ENCODE measurements around the gene POLK. TPM values are rescaled to one million over a fixed set of nuclear protein-coding genes. Genes with fewer than 3 reads are reported as not detected.

The POLK gene
- total RNA-seq, 1 donor from 2014 or later = 26.5 TPM

- no peak for TF ChIP-seq CTCF (IDR thresholded peaks at IDR 0.05)
- no peaks in the 10 kb centered on the region for H3K27me3 Mint-ChIP-seq (ENCODE audit: low read depth)
- H3K4me1 Mint-ChIP-seq (ENCODE audit: low read depth) = peaks cover 46% of the 10 kb centered on the region
- H3K27ac Mint-ChIP-seq (ENCODE audit: unreplicated experiment) = peak overlapping the region; percentile 99
- H3K4me3 Mint-ChIP-seq (ENCODE audit: unreplicated experiment) = peak overlapping the region; percentile 99
- no peaks in the 10 kb centered on the region for H3K9me3 Mint-ChIP-seq (ENCODE audit: low read depth)
- DNase-seq (ENCODE audit: low spot score) = no peak
- H3K36me3 Mint-ChIP-seq (ENCODE audit: low read depth) = no peaks in the 10 kb centered on the region
Measured at GRCh38 chr5:75510417-75510835, 1.3 kb upstream of the POLK start.

GRCh38 chr5:75510836-75511434 lies 756 bp upstream of the POLK start:
- Mint-ChIP-seq H3K9me3 (ENCODE audit: low read depth) (no peaks in the 10 kb centered on the region), H3K4me1 (ENCODE audit: low read depth) (peaks cover 44% of the 10 kb centered on the region), H3K4me3 (ENCODE audit: unreplicated experiment) (peak overlapping the region; percentile 99), H3K27ac (ENCODE audit: unreplicated experiment) (peak overlapping the region; percentile 99), H3K27me3 (ENCODE audit: low read depth) (no peaks in the 10 kb centered on the region), H3K36me3 (ENCODE audit: low read depth) (no peaks in the 10 kb centered on the region)
- peak; percentile 6 for TF ChIP-seq CTCF (IDR thresholded peaks at IDR 0.05)
- peak; percentile 87 for DNase-seq (ENCODE audit: low spot score)

GRCh38 chr5:75512383-75513074 lies 838 bp downstream of the POLK start:
- H3K36me3 Mint-ChIP-seq (ENCODE audit: low read depth) = no peaks in the 10 kb centered on the region
- H3K4me3 Mint-ChIP-seq (ENCODE audit: unreplicated experiment) = peak overlapping the region; percentile 99
- no peaks in the 10 kb centered on the region for H3K27me3 Mint-ChIP-seq (ENCODE audit: low read depth)
- no peak for DNase-seq (ENCODE audit: low spot score)
- no peak for TF ChIP-seq CTCF (IDR thresholded peaks at IDR 0.05)
- no peaks in the 10 kb centered on the region for H3K9me3 Mint-ChIP-seq (ENCODE audit: low read depth)
- peaks cover 51% of the 10 kb centered on the region for H3K4me1 Mint-ChIP-seq (ENCODE audit: low read depth)
- peak overlapping the region; percentile 99 for H3K27ac Mint-ChIP-seq (ENCODE audit: unreplicated experiment)

GRCh38 chr5:75513841-75514240 lies 2.1 kb downstream of the POLK start:
- peaks cover 51% of the 10 kb centered on the region for H3K4me1 Mint-ChIP-seq (ENCODE audit: low read depth)
- no peaks in the 10 kb centered on the region for H3K27me3 Mint-ChIP-seq (ENCODE audit: low read depth)
- peak overlapping the region; percentile 49 for H3K27ac Mint-ChIP-seq (ENCODE audit: unreplicated experiment)
- peaks cover 6% of the 10 kb centered on the region for H3K9me3 Mint-ChIP-seq (ENCODE audit: low read depth)
- no peak for TF ChIP-seq CTCF (IDR thresholded peaks at IDR 0.05)
- H3K4me3 Mint-ChIP-seq (ENCODE audit: unreplicated experiment) = no peak overlapping the region
- DNase-seq (ENCODE audit: low spot score) = no peak
- no peaks in the 10 kb centered on the region for H3K36me3 Mint-ChIP-seq (ENCODE audit: low read depth)

GRCh38 chr5:75514323-75514722 lies 2.6 kb downstream of the POLK start:
- no peak for TF ChIP-seq CTCF (IDR thresholded peaks at IDR 0.05)
- Mint-ChIP-seq H3K27ac (ENCODE audit: unreplicated experiment) (no peak overlapping the region), H3K9me3 (ENCODE audit: low read depth) (peaks cover 6% of the 10 kb centered on the region), H3K36me3 (ENCODE audit: low read depth) (no peaks in the 10 kb centered on the region), H3K27me3 (ENCODE audit: low read depth) (no peaks in the 10 kb centered on the region), H3K4me3 (ENCODE audit: unreplicated experiment) (no peak overlapping the region), H3K4me1 (ENCODE audit: low read depth) (peaks cover 48% of the 10 kb centered on the region)
- no peak for DNase-seq (ENCODE audit: low spot score)
